Upper lobe of right lung (tissue), 1 donor: ENCODE results near the gene MVP. TPM values are rescaled to one million over a fixed set of nuclear protein-coding genes. Genes with fewer than 3 reads are reported as not detected.

Experiments used
- ATAC-seq: fragments of 200-7000 bp; cut with Tn5 transposase; one replicate; pipeline ENCODE4 v1.9.1; 2020; ENCODE audit warnings: mild to moderate bottlenecking, moderate library complexity
- DNase-seq: peaks from one replicate; pipeline ENCODE4 v3.0.0-alpha.2; 2020
- H3K27ac ChIP-seq: fragments of 200-600 bp; one replicate; pipeline ENCODE4 v1.8.0; 2022
- H3K27me3 ChIP-seq: fragments of 200-600 bp; one replicate; pipeline ENCODE4 v1.8.0; 2022; ENCODE audit warnings: mild to moderate bottlenecking
- H3K36me3 ChIP-seq: fragments of 200-600 bp; one replicate; pipeline ENCODE4 v1.8.0; 2022
- H3K4me1 ChIP-seq: fragments of 200-600 bp; one replicate; pipeline ENCODE4 v1.8.0; 2022
- H3K4me3 ChIP-seq: fragments of 200-600 bp; one replicate; pipeline ENCODE4 v1.8.0; 2022; ENCODE audit warnings: mild to moderate bottlenecking
- H3K9me3 ChIP-seq: fragments of 200-600 bp; one replicate; pipeline ENCODE4 v1.8.0; 2022
- CTCF ChIP-seq: fragments of 200-600 bp; IDR thresholded peaks from one replicate; pipeline ENCODE4 v1.8.0; 2022; ENCODE audit warnings: antibody characterized with exemption
- intact Hi-C: fragments of 100-400 bp; cut with DNase I; formaldehyde crosslinking; loops from one replicate; pipeline ENCODE4 v1.11.0; 2022
- total RNA-seq: library from RNA; stranded (reverse); fragmentation: NEBNext Ultra II Directional; extraction: Animal tissue kit (Norgen Biotek cat#: 25700); gene quantifications from one replicate; pipeline ENCODE4 v1.2.1, GENCODE V29; 2021
- donor health status: DM: no; HTN: yes; CAD: no; lungs with severe emphysema.

The MVP gene
- total RNA-seq, 1 donor from 2014 or later: 247 TPM

- no peak for ATAC-seq
Observed at GRCh38 chr16:29858149-29858849, 38.0 kb downstream of the MVP start.

GRCh38 chr16:29858974-29859373, 38.7 kb downstream of the MVP start:
- no peak overlapping the region for H3K27ac ChIP-seq
- ATAC-seq (no peak), DNase-seq (no peak)
- no peaks in the 10 kb centered on the region for H3K27me3 ChIP-seq
- peaks cover 32% of the 10 kb centered on the region for H3K36me3 ChIP-seq
- TF ChIP-seq CTCF: no peak
- H3K4me1 ChIP-seq: peaks cover 16% of the 10 kb centered on the region
- H3K9me3 ChIP-seq: no peaks in the 10 kb centered on the region
- no peak overlapping the region for H3K4me3 ChIP-seq
- intact Hi-C loops: loop anchor here (10.0 kb wide), 1 partner anchor 146 kb away; no protein-coding TSS in a partner anchor

More at GRCh38 chr16:29858149-29858849, 38.0 kb downstream of the MVP start:
- no peak overlapping the region for H3K27ac ChIP-seq
- H3K27me3 ChIP-seq: no peaks in the 10 kb centered on the region
- DNase-seq: no peak
- no peaks in the 10 kb centered on the region for H3K9me3 ChIP-seq
- peaks cover 32% of the 10 kb centered on the region for H3K36me3 ChIP-seq
- TF ChIP-seq CTCF: no peak
- H3K4me1 ChIP-seq: peaks cover 12% of the 10 kb centered on the region
- intact Hi-C loops: loop anchor here (10.0 kb wide), 1 partner anchor 147 kb away; no protein-coding TSS in a partner anchor
- H3K4me3 ChIP-seq: no peak overlapping the region

- no peak overlapping the region for H3K4me3 ChIP-seq
- DNase-seq: no peak
- no peak for ATAC-seq
- no peak for TF ChIP-seq CTCF
- peaks cover 32% of the 10 kb centered on the region for H3K36me3 ChIP-seq
- no peaks in the 10 kb centered on the region for H3K9me3 ChIP-seq
- H3K4me1 ChIP-seq: peaks cover 16% of the 10 kb centered on the region
- intact Hi-C loops: no loop called here
- no peak overlapping the region for H3K27ac ChIP-seq
- H3K27me3 ChIP-seq: no peaks in the 10 kb centered on the region
Observed at GRCh38 chr16:29860218-29860617, 40.0 kb downstream of the MVP start.

GRCh38 chr16:29862383-29862883, 42.2 kb downstream of the MVP start:
- intact Hi-C loops: no loop called here
- H3K4me3 ChIP-seq: peak overlapping the region; percentile 91
- H3K27me3 ChIP-seq: no peaks in the 10 kb centered on the region
- H3K9me3 ChIP-seq: no peaks in the 10 kb centered on the region
- no peak for TF ChIP-seq CTCF
- H3K27ac ChIP-seq: peak overlapping the region; percentile 100
- peaks cover 32% of the 10 kb centered on the region for H3K36me3 ChIP-seq
- ATAC-seq: peak; percentile 6
- peaks cover 16% of the 10 kb centered on the region for H3K4me1 ChIP-seq
- DNase-seq: no peak

GRCh38 chr16:29862884-29863668, 42.8 kb downstream of the MVP start, which contains the start of gene CDIPT:
Gene CDIPT (minus strand): TSS chr16:29863226. CDS start chr16:29862857, 369 bp downstream.
- DNase-seq (peak; percentile 94), ATAC-seq (peak; percentile 98)
- Histone ChIP-seq H3K4me1 (peaks cover 16% of the 10 kb centered on the region), H3K36me3 (peaks cover 32% of the 10 kb centered on the region), H3K27me3 (no peaks in the 10 kb centered on the region), H3K27ac (peak within 1 kb of the TSS; percentile 100), H3K4me3 (peak within 1 kb of the TSS; percentile 91), H3K9me3 (no peaks in the 10 kb centered on the region)
- peak; percentile 54 for TF ChIP-seq CTCF
- intact Hi-C loops: no loop called here
